ENCODE measurements around the gene SNAP29. TPM values are rescaled to one million over a fixed set of nuclear protein-coding genes. Genes with fewer than 3 reads are reported as not detected.

The SNAP29 gene
- total RNA-seq, 5 donors from 2014 or later (not counting 1 experiment from before 2014, with no cell fraction given): 15.8 to 26.2 (median 23.3) TPM

- peaks cover 64 to 68% (median 65%) of the 10 kb centered on the region in 3 donors for H3K4me1 Mint-ChIP-seq
These were observed 18.8 kb upstream of the SNAP29 start for GRCh38 chr22:20839837-20840645.

GRCh38 chr22:20840646-20841371, 18.0 kb upstream of the SNAP29 start:
- H3K4me1 Mint-ChIP-seq: peaks cover 70 to 74% (median 70%) of the 10 kb centered on the region in 3 donors
- peak overlapping the region in 1 of 3 donors; percentile 38 for H3K4me3 Mint-ChIP-seq
- POLR2A ChIA-PET: no interaction called here

More at GRCh38 chr22:20839837-20840645, 18.8 kb upstream of the SNAP29 start:
- Mint-ChIP-seq H3K27ac (peak overlapping the region; percentile 10 to 56), H3K36me3 (peaks cover 5% of the 10 kb centered on the region), H3K27me3 (no peaks in the 10 kb centered on the region), H3K9me3 (no peaks in the 10 kb centered on the region), H3K4me3 (peak overlapping the region in 1 of 3 donors; percentile 38)
- Histone ChIP-seq H3K4me1 (ENCODE audit: control insufficient read depth in 1 of 2, extremely low read depth in 1 of 2, insufficient read depth in 2 of 2, low read length in 2 of 2) (peaks cover 3 to 14% of the 10 kb centered on the region in 2 experiments), H3K9me3 (no peaks in the 10 kb centered on the region), H3K27me3 (replicated peaks in 1 of 2; ENCODE audit: control insufficient read depth in 2 of 2, extremely low read depth in 1 of 2, insufficient read depth in 2 of 2, low read length in 1 of 2) (no peaks in the 10 kb centered on the region), H3K27ac (ENCODE audit: low read length) (no peak overlapping the region), H3K4me3 (ENCODE audit: control insufficient read depth in 1 of 2, extremely low read depth in 1 of 2, low read length in 1 of 2) (no peak overlapping the region), H3K36me3 (ENCODE audit: control insufficient read depth in 2 of 2, extremely low read depth in 1 of 2, insufficient read depth in 1 of 2, low read length in 1 of 2) (peaks cover 0 to 5% of the 10 kb centered on the region in 2 donors)
- DNase-seq (no peak), ATAC-seq (replicated peaks in 1 of 4) (no peak)
- ChIA-PET POLR2A (no interaction called here), CTCF (no interaction called here)
- WGBS (ENCODE audit: insufficient coverage): 100% methylated on average over 1 of the region's 3 CpGs

GRCh38 chr22:20843501-20843900, 15.3 kb upstream of the SNAP29 start:
- H3K9me3 ChIP-seq: no peaks in the 10 kb centered on the region
- H3K4me1 ChIP-seq (ENCODE audit: control insufficient read depth in 1 of 2, extremely low read depth in 1 of 2, insufficient read depth in 2 of 2, low read length in 2 of 2): peaks cover 3 to 13% of the 10 kb centered on the region in 2 experiments
- POLR2A ChIA-PET: no interaction called here
- Mint-ChIP-seq H3K27me3 (no peaks in the 10 kb centered on the region), H3K9me3 (no peaks in the 10 kb centered on the region), H3K27ac (no peak overlapping the region), H3K4me3 (no peak overlapping the region), H3K4me1 (peaks cover 66 to 76% (median 72%) of the 10 kb centered on the region in 3 donors), H3K36me3 (peaks cover under 1% of the 10 kb centered on the region)
- H3K4me3 ChIP-seq (ENCODE audit: control insufficient read depth in 1 of 2, extremely low read depth in 1 of 2, low read length in 1 of 2): no peak overlapping the region
- 63% methylated on average over 1 of the region's 2 CpGs for WGBS (ENCODE audit: insufficient coverage)
- DNase-seq (no peak), ATAC-seq (replicated peaks in 1 of 4) (no peak)
- H3K27ac ChIP-seq (ENCODE audit: low read length): no peak overlapping the region
- CTCF ChIA-PET: no interaction called here
- peaks cover 0 to 2% of the 10 kb centered on the region in 2 donors for H3K36me3 ChIP-seq (ENCODE audit: control insufficient read depth in 2 of 2, extremely low read depth in 1 of 2, insufficient read depth in 1 of 2, low read length in 1 of 2)
- H3K27me3 ChIP-seq (replicated peaks in 1 of 2; ENCODE audit: control insufficient read depth in 2 of 2, extremely low read depth in 1 of 2, insufficient read depth in 2 of 2, low read length in 1 of 2): no peaks in the 10 kb centered on the region

More at GRCh38 chr22:20840646-20841371, 18.0 kb upstream of the SNAP29 start:
- no peaks in the 10 kb centered on the region for H3K27me3 Mint-ChIP-seq
- CTCF ChIA-PET: no interaction called here
- peaks cover 0 to 5% of the 10 kb centered on the region in 2 donors for H3K36me3 ChIP-seq (ENCODE audit: control insufficient read depth in 2 of 2, extremely low read depth in 1 of 2, insufficient read depth in 1 of 2, low read length in 1 of 2)
- H3K27ac Mint-ChIP-seq: peak overlapping the region; percentile 48 to 56
- no peaks in the 10 kb centered on the region for H3K27me3 ChIP-seq (replicated peaks in 1 of 2; ENCODE audit: control insufficient read depth in 2 of 2, extremely low read depth in 1 of 2, insufficient read depth in 2 of 2, low read length in 1 of 2)
- ATAC-seq (replicated peaks in 1 of 4): peak in 1 of 4 experiments; percentile 33
- H3K9me3 Mint-ChIP-seq: no peaks in the 10 kb centered on the region
- no peak overlapping the region for H3K4me3 ChIP-seq (ENCODE audit: control insufficient read depth in 1 of 2, extremely low read depth in 1 of 2, low read length in 1 of 2)
- no peaks in the 10 kb centered on the region for H3K9me3 ChIP-seq
- DNase-seq: no peak
- H3K4me1 ChIP-seq (ENCODE audit: control insufficient read depth in 1 of 2, extremely low read depth in 1 of 2, insufficient read depth in 2 of 2, low read length in 2 of 2): peaks cover 3 to 14% of the 10 kb centered on the region in 2 experiments
- peaks cover 5% of the 10 kb centered on the region for H3K36me3 Mint-ChIP-seq
- 53% methylated on average over 6 of the region's 8 CpGs for WGBS (ENCODE audit: insufficient coverage)
- no peak overlapping the region for H3K27ac ChIP-seq (ENCODE audit: low read length)

GRCh38 chr22:20844055-20845037, 14.5 kb upstream of the SNAP29 start:
- DNase-seq (no peak), ATAC-seq (replicated peaks in 1 of 4) (no peak)
- Histone ChIP-seq H3K36me3 (ENCODE audit: control insufficient read depth in 2 of 2, extremely low read depth in 1 of 2, insufficient read depth in 1 of 2, low read length in 1 of 2) (no peaks in the 10 kb centered on the region), H3K27ac (ENCODE audit: low read length) (no peak overlapping the region), H3K27me3 (replicated peaks in 1 of 2; ENCODE audit: control insufficient read depth in 2 of 2, extremely low read depth in 1 of 2, insufficient read depth in 2 of 2, low read length in 1 of 2) (no peaks in the 10 kb centered on the region), H3K9me3 (no peaks in the 10 kb centered on the region), H3K4me1 (ENCODE audit: control insufficient read depth in 1 of 2, extremely low read depth in 1 of 2, insufficient read depth in 2 of 2, low read length in 2 of 2) (peaks cover 3 to 13% of the 10 kb centered on the region in 2 experiments), H3K4me3 (ENCODE audit: control insufficient read depth in 1 of 2, extremely low read depth in 1 of 2, low read length in 1 of 2) (no peak overlapping the region)
- 100% methylated on average over 2 of the region's 5 CpGs for WGBS (ENCODE audit: insufficient coverage)
- H3K9me3 Mint-ChIP-seq: no peaks in the 10 kb centered on the region
- H3K36me3 Mint-ChIP-seq: no peaks in the 10 kb centered on the region
- H3K27ac Mint-ChIP-seq: no peak overlapping the region
- H3K27me3 Mint-ChIP-seq: no peaks in the 10 kb centered on the region
- POLR2A ChIA-PET: no interaction called here
- H3K4me3 Mint-ChIP-seq: no peak overlapping the region
- peaks cover 66 to 76% (median 71%) of the 10 kb centered on the region in 3 donors for H3K4me1 Mint-ChIP-seq
- CTCF ChIA-PET: no interaction called here

GRCh38 chr22:20847318-20847822, 11.4 kb upstream of the SNAP29 start:
- Histone ChIP-seq H3K27me3 (replicated peaks in 1 of 2; ENCODE audit: control insufficient read depth in 2 of 2, extremely low read depth in 1 of 2, insufficient read depth in 2 of 2, low read length in 1 of 2) (no peaks in the 10 kb centered on the region), H3K27ac (ENCODE audit: low read length) (no peak overlapping the region), H3K36me3 (ENCODE audit: control insufficient read depth in 2 of 2, extremely low read depth in 1 of 2, insufficient read depth in 1 of 2, low read length in 1 of 2) (no peaks in the 10 kb centered on the region), H3K4me3 (ENCODE audit: control insufficient read depth in 1 of 2, extremely low read depth in 1 of 2, low read length in 1 of 2) (no peak overlapping the region), H3K9me3 (no peaks in the 10 kb centered on the region), H3K4me1 (ENCODE audit: control insufficient read depth in 1 of 2, extremely low read depth in 1 of 2, insufficient read depth in 2 of 2, low read length in 2 of 2) (peaks cover 2 to 8% of the 10 kb centered on the region in 2 experiments)
- Mint-ChIP-seq H3K4me1 (peaks cover 48 to 66% (median 53%) of the 10 kb centered on the region in 3 donors), H3K9me3 (no peaks in the 10 kb centered on the region), H3K27ac (no peak overlapping the region), H3K4me3 (no peak overlapping the region), H3K36me3 (no peaks in the 10 kb centered on the region), H3K27me3 (no peaks in the 10 kb centered on the region)
- ChIA-PET CTCF (no interaction called here), POLR2A (interaction anchor here in 1 of 2 donors (0.7 kb wide), 1 partner anchor 759 kb away, joined by 7 read pairs; no protein-coding TSS in a partner anchor)
- no peak for DNase-seq
- ATAC-seq (replicated peaks in 1 of 4): no peak
- WGBS (ENCODE audit: insufficient coverage): 92% methylated on average over 2 of the region's 2 CpGs

Data from T-cell (primary cell).